HL-60/S4 treated with retinoic acid at 250 ng/mL for 4 days and 3 days (cell line): ENCODE measurements around the gene ASMT.
"Not testable (repeated sequence)": the region's sequence is repeated elsewhere in the genome, so short reads cannot be mapped to it uniquely, and the experiment has no call there.

Source experiments
- in situ Hi-C: fragments of 300-500 bp; cut with MboI; formaldehyde crosslinking; loops from 2 replicates; pipeline ENCODE4 v1.7.0; 2022; ENCODE audit warnings: low sequenced_read_pairs

The ASMT gene

GRCh38 chrX:1596676-1597344 lies 18.0 kb upstream of the ASMT start:
- in situ Hi-C loops = loop anchor here (25.0 kb wide), 1 partner anchor 135 kb away; the partner anchor contains the start of gene ASMTL

GRCh38 chrX:1597345-1598020 lies 17.4 kb upstream of the ASMT start:
- in situ Hi-C loops = loop anchor here (25.0 kb wide), 1 partner anchor 135 kb away; the partner anchor contains the start of gene ASMTL

- in situ Hi-C loops = loop anchor here (25.0 kb wide), 1 partner anchor 136 kb away; the partner anchor contains the start of gene ASMTL
Observed at GRCh38 chrX:1598021-1598875, 16.6 kb upstream of the ASMT start.

- in situ Hi-C loops = loop anchor here (25.0 kb wide), 1 partner anchor 137 kb away; the partner anchor contains the start of gene ASMTL
Observed at GRCh38 chrX:1598876-1599790, 15.7 kb upstream of the ASMT start.

GRCh38 chrX:1599791-1600405 lies 15.0 kb upstream of the ASMT start:
- in situ Hi-C loops = loop anchor here (25.0 kb wide), 1 partner anchor 138 kb away; the partner anchor contains the start of gene ASMTL

GRCh38 chrX:1600406-1601050 lies 14.3 kb upstream of the ASMT start:
- in situ Hi-C loops = no loop called here

GRCh38 chrX:1601051-1601767 lies 13.7 kb upstream of the ASMT start:
- in situ Hi-C loops = no loop called here

- in situ Hi-C loops = no loop called here
Observed at GRCh38 chrX:1601768-1602085, 13.1 kb upstream of the ASMT start.

- in situ Hi-C loops = no loop called here
Observed at GRCh38 chrX:1602299-1602698, 12.6 kb upstream of the ASMT start.

GRCh38 chrX:1606496-1606895 lies 8.4 kb upstream of the ASMT start:
- in situ Hi-C loops = no loop called here

- in situ Hi-C loops = no loop called here
Observed at GRCh38 chrX:1609311-1609710, 5.5 kb upstream of the ASMT start.

- in situ Hi-C loops = no loop called here
Observed at GRCh38 chrX:1609762-1610161, 5.1 kb upstream of the ASMT start.

- in situ Hi-C loops = no loop called here
Observed at GRCh38 chrX:1610166-1610565, 4.7 kb upstream of the ASMT start.

- in situ Hi-C loops = no loop called here
Observed at GRCh38 chrX:1610736-1611135, 4.1 kb upstream of the ASMT start.

- in situ Hi-C loops = no loop called here
Observed at GRCh38 chrX:1612641-1613286, 2.1 kb upstream of the ASMT start.

GRCh38 chrX:1618689-1619088 lies 3.8 kb downstream of the ASMT start:
- in situ Hi-C loops = no loop called here

- in situ Hi-C loops = no loop called here
Observed at GRCh38 chrX:1623691-1624090, 8.8 kb downstream of the ASMT start.

- in situ Hi-C loops = not testable (repeated sequence)
Observed at GRCh38 chrX:1624158-1624860, 9.4 kb downstream of the ASMT start.
